Nephron (organoid): ENCODE data around the gene ILDR1.
A peak's percentile ranks its signal among the peaks of the same experiment; 100 is the strongest.

ENCODE experiments used
- H3K27ac Mint-ChIP-seq, 3 experiments: 2 replicates each; pipeline ENCODE4 v1.8.0; 2020; ENCODE audit warnings: mixed read lengths in 3 of 3, mild to moderate bottlenecking in 2 of 3, moderate library complexity in 1 of 3
- H3K27me3 Mint-ChIP-seq: 2 replicates; pipeline ENCODE4 v1.8.0; 2021; ENCODE audit warnings: low read depth, mild to moderate bottlenecking, moderate library complexity, mixed read lengths
- H3K36me3 Mint-ChIP-seq: 2 replicates; pipeline ENCODE4 v1.8.0; 2020; ENCODE audit warnings: low read depth, mixed read lengths
- H3K4me1 Mint-ChIP-seq: 2 replicates; pipeline ENCODE4 v1.8.0; 2020; ENCODE audit warnings: mixed read lengths
- H3K4me3 Mint-ChIP-seq, 3 experiments: 2 replicates each; pipeline ENCODE4 v1.8.0; 2020; ENCODE audit warnings: mild to moderate bottlenecking in 3 of 3, mixed read lengths in 3 of 3, moderate library complexity in 2 of 3
- H3K9me3 Mint-ChIP-seq: 2 replicates; pipeline ENCODE4 v1.8.0; 2020; ENCODE audit warnings: mixed read lengths
- TF ChIP-seq, protein P1 (sequence below), 3 experiments: fragments of 200-600 bp; sonication (generic); IDR thresholded peaks; one replicate each; pipeline ENCODE4 v1.5.0; 2021; ENCODE audit warnings: antibody characterized with exemption in 3 of 3; ENCODE audit not compliant: unreplicated experiment in 3 of 3

The ILDR1 gene

GRCh38 chr3:122023335-122023910 is 1.4 kb upstream of the ILDR1 start:
- TF ChIP-seq, protein P1, sequence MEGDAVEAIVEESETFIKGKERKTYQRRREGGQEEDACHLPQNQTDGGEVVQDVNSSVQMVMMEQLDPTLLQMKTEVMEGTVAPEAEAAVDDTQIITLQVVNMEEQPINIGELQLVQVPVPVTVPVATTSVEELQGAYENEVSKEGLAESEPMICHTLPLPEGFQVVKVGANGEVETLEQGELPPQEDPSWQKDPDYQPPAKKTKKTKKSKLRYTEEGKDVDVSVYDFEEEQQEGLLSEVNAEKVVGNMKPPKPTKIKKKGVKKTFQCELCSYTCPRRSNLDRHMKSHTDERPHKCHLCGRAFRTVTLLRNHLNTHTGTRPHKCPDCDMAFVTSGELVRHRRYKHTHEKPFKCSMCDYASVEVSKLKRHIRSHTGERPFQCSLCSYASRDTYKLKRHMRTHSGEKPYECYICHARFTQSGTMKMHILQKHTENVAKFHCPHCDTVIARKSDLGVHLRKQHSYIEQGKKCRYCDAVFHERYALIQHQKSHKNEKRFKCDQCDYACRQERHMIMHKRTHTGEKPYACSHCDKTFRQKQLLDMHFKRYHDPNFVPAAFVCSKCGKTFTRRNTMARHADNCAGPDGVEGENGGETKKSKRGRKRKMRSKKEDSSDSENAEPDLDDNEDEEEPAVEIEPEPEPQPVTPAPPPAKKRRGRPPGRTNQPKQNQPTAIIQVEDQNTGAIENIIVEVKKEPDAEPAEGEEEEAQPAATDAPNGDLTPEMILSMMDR (IDR thresholded peaks at IDR 0.05; ENCODE audit: unreplicated experiment in 3 of 3), result no peak
- no peaks in the 10 kb centered on the region for H3K4me1 Mint-ChIP-seq
- no peaks in the 10 kb centered on the region for H3K9me3 Mint-ChIP-seq
- peaks cover 21% of the 10 kb centered on the region for H3K27me3 Mint-ChIP-seq
- peak overlapping the region in 2 of 3 experiments; percentile 51 to 67 for H3K4me3 Mint-ChIP-seq
- H3K27ac Mint-ChIP-seq, result no peak overlapping the region
- no peaks in the 10 kb centered on the region for H3K36me3 Mint-ChIP-seq

DNA sequence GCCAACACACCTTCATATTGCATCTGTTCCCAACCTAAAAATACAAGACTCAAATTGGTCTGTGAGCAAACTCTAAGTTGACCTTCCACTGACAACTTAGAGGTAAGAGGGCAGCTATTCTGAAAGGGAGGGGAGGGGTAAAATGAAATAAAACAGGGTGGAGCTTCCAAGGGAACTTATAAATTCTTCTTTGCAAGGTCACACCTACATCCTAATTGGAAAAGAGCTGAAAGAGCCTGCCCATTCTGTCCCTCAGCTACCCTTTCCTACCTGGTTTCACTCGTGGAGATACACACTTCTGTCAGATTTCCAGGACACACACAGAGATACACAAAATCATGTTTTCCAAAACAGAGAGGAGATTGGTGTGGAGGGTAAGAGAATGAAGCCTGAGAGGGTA is 1.0 kb downstream of the ILDR1 start:
- TF ChIP-seq, protein P1 (IDR thresholded peaks at IDR 0.05; ENCODE audit: unreplicated experiment in 3 of 3), result no peak
- Mint-ChIP-seq H3K36me3 (no peaks in the 10 kb centered on the region), H3K4me3 (peak overlapping the region; percentile 9 to 50 (median 11)), H3K4me1 (no peaks in the 10 kb centered on the region), H3K27me3 (peaks cover 29% of the 10 kb centered on the region), H3K27ac (peak overlapping the region in 1 of 3 experiments; percentile 43), H3K9me3 (no peaks in the 10 kb centered on the region)

GRCh38 chr3:122019493-122019892 is 2.6 kb downstream of the ILDR1 start:
- H3K36me3 Mint-ChIP-seq, result no peaks in the 10 kb centered on the region
- no peak overlapping the region for H3K4me3 Mint-ChIP-seq
- H3K27ac Mint-ChIP-seq, result no peak overlapping the region
- peaks cover 29% of the 10 kb centered on the region for H3K27me3 Mint-ChIP-seq
- H3K9me3 Mint-ChIP-seq, result no peaks in the 10 kb centered on the region
- TF ChIP-seq, protein P1 (IDR thresholded peaks at IDR 0.05; ENCODE audit: unreplicated experiment in 3 of 3), result no peak
- H3K4me1 Mint-ChIP-seq, result no peaks in the 10 kb centered on the region

GRCh38 chr3:122014741-122015140 is 7.3 kb downstream of the ILDR1 start:
- Mint-ChIP-seq H3K4me1 (no peaks in the 10 kb centered on the region), H3K9me3 (no peaks in the 10 kb centered on the region)

DNA sequence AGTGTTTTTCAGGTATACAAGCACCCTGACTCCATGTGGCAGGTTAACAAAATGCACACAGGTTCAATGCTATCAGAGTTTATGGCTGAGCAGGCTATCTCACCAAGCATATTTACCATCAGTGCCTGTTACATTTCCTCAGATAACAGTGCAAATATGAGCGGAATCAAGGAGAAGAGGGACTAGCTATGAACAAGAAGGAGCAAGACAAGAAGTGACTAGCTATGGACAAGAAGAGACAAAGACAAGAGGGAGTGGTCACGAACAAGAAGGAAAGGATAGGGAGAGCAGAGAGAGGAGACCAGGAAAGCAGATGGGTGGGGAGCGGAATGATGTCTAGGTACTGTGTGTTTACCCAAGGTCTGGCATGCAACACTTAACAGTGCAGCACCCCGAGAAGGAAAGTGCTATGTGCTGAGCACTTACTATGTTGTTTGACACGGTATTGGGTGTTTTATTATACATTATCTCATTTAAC is 8.6 kb downstream of the ILDR1 start:
- Mint-ChIP-seq H3K36me3 (no peaks in the 10 kb centered on the region), H3K9me3 (no peaks in the 10 kb centered on the region), H3K27ac (no peak overlapping the region), H3K4me1 (no peaks in the 10 kb centered on the region), H3K4me3 (no peak overlapping the region), H3K27me3 (peaks cover 8% of the 10 kb centered on the region)
- TF ChIP-seq, protein P1 (IDR thresholded peaks at IDR 0.05; ENCODE audit: unreplicated experiment in 3 of 3), result no peak

More at GRCh38 chr3:122014741-122015140, 7.3 kb downstream of the ILDR1 start:
- H3K36me3 Mint-ChIP-seq, result no peaks in the 10 kb centered on the region
- no peak overlapping the region for H3K27ac Mint-ChIP-seq
- H3K4me3 Mint-ChIP-seq, result no peak overlapping the region
- TF ChIP-seq, protein P1 (IDR thresholded peaks at IDR 0.05; ENCODE audit: unreplicated experiment in 3 of 3), result no peak
- peaks cover 11% of the 10 kb centered on the region for H3K27me3 Mint-ChIP-seq

DNA sequence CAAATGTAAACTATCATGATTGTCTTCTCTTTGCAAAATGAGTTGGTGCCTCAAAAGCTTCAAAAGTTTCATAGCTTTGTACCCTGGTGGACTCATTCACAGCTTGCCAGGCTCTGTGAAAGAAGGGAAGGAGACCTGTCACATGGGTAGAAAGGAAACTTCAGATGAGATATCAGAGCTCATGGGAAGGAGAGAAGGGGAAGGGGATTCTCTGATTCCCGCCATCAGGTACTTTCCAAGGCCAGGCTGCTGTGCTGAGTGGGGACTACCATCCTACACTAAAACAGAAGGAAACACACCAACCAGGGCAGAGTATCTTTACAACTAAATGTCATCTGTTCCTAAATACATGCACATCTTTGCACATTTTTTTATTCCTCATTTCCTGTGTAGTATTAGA is 9.2 kb downstream of the ILDR1 start:
- H3K9me3 Mint-ChIP-seq, result no peaks in the 10 kb centered on the region
- no peaks in the 10 kb centered on the region for H3K36me3 Mint-ChIP-seq
- no peak overlapping the region for H3K27ac Mint-ChIP-seq
- no peaks in the 10 kb centered on the region for H3K4me1 Mint-ChIP-seq
- peaks cover 8% of the 10 kb centered on the region for H3K27me3 Mint-ChIP-seq
- TF ChIP-seq, protein P1 (IDR thresholded peaks at IDR 0.05; ENCODE audit: unreplicated experiment in 3 of 3), result no peak
- H3K4me3 Mint-ChIP-seq, result no peak overlapping the region
